ENCODE measurements around the gene HAX1. TPM values are rescaled to one million over a fixed set of nuclear protein-coding genes. Genes with fewer than 3 reads are reported as not detected.
A peak's percentile ranks its signal among the peaks of the same experiment; 100 is the strongest.

HAX1 gene
- total RNA-seq, 2 donors from 2014 or later, result 63.9 to 71.6 TPM

DNA sequence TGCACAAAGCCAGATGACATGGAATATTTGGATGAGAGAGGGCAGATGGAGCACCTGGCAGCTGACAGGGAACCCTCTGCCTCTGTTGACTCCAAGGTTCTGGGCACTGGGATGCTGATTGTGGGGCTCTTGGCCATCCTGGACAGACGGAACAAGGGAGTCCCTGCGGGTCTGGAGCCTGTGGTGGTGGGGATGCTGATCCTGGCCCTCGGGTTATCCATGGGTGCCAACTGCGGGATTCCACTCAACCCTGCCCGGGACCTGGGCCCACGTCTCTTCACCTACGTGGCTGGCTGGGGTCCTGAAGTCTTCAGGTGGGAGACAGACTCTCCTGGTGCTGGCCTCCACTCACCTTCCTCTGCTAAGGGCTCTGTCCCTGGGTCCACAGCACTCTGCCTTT, 51.1 kb downstream of the HAX1 start:
- intact Hi-C loops (cut with DNase I), result no loop called here
- peak; percentile 77 for DNase-seq (ENCODE audit: low spot score)

DNA sequence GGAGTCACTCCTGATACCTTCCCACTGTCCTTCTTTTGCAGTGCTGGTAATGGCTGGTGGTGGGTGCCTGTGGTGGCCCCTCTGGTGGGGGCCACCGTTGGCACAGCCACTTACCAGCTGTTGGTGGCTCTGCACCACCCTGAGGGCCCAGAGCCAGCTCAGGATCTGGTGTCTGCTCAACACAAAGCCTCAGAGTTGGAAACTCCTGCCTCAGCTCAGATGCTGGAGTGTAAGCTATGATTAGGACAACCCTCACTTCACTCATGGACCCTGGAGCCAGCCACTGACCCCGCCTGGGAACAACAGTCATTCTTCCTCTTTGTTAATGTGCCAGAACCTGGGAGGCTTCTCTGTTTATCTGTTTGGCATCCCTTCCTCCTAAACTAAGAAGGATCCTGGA, 51.8 kb downstream of the HAX1 start:
- intact Hi-C loops (cut with DNase I), result no loop called here
- peak; percentile 81 for DNase-seq (ENCODE audit: low spot score)

GRCh38 chr1:154324669-154325582, 52.5 kb downstream of the HAX1 start, which contains the start of gene ATP8B2:
TSS of gene ATP8B2 (plus strand) at chr1:154325525. CDS start at chr1:154328142, 2,617 bp downstream.
- intact Hi-C loops (cut with DNase I), result no loop called here
- peak; percentile 90 for DNase-seq (ENCODE audit: low spot score)

Other genes starting within 250 kb of the HAX1 start
- under 1 TPM; 0.05 to 0.14 TPM for gene NUP210L, start 117.6 kb upstream of the HAX1 start, total RNA-seq
- gene TPM3, start 80.5 kb upstream of the HAX1 start, total RNA-seq, result 100 to 1,000 TPM; 177 to 189 TPM
- gene CFAP141, start 66.3 kb upstream of the HAX1 start, total RNA-seq, result not detected
- 100 to 1,000 TPM in 1 of 2 donors, 10 to 100 TPM in 1; 94.2 to 104 TPM for gene UBAP2L, start 51.7 kb upstream of the HAX1 start, total RNA-seq
- under 1 TPM in 1 of 2 donors, not detected in 1; 0.24 TPM for gene AQP10, start 48.5 kb downstream of the HAX1 start, total RNA-seq
- gene ATP8B2, start 52.9 kb downstream of the HAX1 start, total RNA-seq, result 100 to 1,000 TPM; 130 to 153 TPM
- 10 to 100 TPM; 19.6 to 24.1 TPM for gene IL6R, start 132.7 kb downstream of the HAX1 start, total RNA-seq
- gene TDRD10, start 229.6 kb downstream of the HAX1 start, total RNA-seq, result 1 to 10 TPM; 3.4 to 5.8 TPM
- gene SHE, start 229.8 kb downstream of the HAX1 start, total RNA-seq, result 10 to 100 TPM; 17.9 to 22.9 TPM

Measured in posterior vena cava (tissue), 2 donors.